GM21515 (cell line): ENCODE measurements around the gene HERPUD1.
A peak's percentile ranks its signal among the peaks of the same experiment; 100 is the strongest.
"Not testable (repeated sequence)": the region's sequence is repeated elsewhere in the genome, so short reads cannot be mapped to it uniquely, and the experiment has no call there.

Source experiments
- ATAC-seq: cut with Tn5 transposase; IDR thresholded peaks from one replicate; pipeline ENCODE4 v1.9.1; 2021; ENCODE audit not compliant: unreplicated experiment

Gene HERPUD1

DNA sequence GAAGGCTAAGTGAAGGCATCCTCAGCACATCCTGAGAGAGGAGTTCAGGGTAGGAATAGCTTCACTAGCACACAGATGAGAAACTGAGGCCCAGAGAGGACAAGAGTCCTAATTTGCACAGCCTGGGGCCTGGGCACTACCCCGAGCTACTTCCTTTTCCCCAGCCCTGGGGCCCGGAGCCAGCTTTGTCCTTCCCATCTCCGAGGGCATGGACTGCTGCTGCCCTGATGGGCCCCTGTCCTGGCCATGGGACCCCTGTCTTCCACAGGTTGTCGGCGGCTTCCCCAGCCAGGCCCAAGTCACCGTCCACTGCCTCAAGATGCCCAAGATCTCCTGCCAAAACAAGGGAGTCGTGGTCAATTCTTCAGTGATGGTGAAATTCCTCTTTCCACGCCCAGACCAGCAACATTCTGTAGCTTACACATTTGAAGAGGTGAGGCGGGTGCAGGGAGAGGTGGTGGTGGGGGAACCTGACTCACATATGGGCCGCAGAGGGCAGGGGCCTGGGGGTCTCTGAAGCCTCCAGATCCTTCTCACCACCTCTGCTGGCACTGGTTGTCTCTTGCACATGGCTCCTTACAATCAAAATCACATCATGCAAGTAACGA, 46.0 kb downstream of the HERPUD1 start:
- ATAC-seq = no peak

DNA sequence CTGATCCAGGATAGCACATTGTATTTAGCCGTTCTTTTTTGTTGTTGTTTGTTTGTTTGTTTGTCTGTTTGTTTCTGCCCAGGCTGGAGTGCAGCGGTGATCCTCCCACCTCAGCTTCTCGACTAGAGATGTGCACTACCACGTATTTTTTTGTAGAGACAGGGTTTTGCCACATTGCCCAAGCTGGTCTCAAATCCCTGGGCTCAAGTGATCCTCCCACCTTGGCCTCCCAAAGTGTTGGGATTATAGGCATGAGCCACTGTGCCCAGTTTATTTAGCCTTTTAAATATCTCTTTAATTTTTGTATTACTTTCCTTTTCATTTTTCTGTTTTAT, 48.2 kb downstream of the HERPUD1 start:
- no peak for ATAC-seq

- no peak for ATAC-seq
Measured at GRCh38 chr16:56980792-56981724, 49.1 kb downstream of the HERPUD1 start.

GRCh38 chr16:56981729-56982271, 49.9 kb downstream of the HERPUD1 start:
- ATAC-seq = no peak

DNA sequence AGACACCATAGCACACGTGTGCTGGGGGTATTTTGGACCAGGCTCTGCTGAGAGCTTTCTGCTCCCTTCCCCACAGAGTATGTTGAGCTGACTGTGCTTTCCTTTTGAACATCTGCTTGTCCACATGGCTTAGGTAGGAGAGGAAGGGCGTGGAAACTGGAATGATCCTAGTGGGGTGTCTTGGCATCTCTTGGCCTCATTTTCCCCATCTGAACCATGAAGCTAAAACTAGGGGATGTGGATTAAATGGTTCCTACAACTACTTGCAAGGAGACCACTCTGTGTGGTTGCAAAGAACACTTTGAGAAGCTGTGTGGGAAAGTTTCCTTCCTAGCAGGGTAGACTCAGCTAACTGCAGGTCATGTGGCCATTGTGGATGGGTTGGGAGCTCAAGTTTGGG, 50.8 kb downstream of the HERPUD1 start:
- ATAC-seq = no peak

GRCh38 chr16:56983211-56983751, 51.3 kb downstream of the HERPUD1 start:
- no peak for ATAC-seq

DNA sequence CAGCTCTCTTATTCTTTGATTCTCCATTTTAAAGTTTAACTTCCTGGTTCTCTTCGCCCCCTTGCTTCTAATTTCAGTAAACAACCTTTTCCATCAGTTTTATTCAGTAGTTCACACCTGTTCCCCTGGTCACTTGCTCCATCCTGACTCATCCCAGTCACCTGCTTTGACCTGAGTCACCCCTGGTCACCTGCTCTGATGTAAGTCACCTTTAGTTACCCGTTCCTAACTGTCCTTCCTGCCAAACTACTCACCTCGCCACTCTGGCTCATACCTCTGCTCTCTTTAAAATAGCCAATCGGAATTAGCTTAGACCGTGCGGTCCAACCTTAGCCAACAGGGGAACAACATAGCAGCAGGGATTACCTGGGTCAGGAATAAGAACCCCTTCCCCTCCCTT, 52.7 kb downstream of the HERPUD1 start:
- ATAC-seq = no peak

- no peak for ATAC-seq
Measured at GRCh38 chr16:56985288-56985961, 53.5 kb downstream of the HERPUD1 start.

GRCh38 chr16:56985962-56986360, 54.0 kb downstream of the HERPUD1 start:
- no peak for ATAC-seq

DNA sequence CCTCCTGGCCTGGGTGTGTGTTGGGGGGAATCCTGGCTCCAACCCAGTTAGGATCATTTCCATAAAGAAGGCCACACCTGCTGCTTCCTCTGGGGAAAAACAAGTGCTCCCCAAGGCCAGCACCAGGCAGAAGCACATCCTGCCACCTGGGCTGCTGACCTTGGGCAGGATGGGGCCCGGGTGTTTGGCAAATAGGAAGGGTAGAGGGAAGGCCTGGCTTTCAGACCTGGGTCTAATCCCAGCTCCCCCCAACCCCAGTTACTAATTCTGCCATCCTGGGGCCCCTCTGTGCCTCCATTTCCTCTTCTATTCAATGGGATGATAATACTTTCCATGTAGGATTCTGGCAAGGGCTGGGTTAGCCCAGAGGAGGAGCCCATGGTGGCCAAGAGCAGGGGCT, 54.4 kb downstream of the HERPUD1 start:
- no peak for ATAC-seq

GRCh38 chr16:56986908-56987307, 55.0 kb downstream of the HERPUD1 start:
- not testable (repeated sequence) for ATAC-seq

GRCh38 chr16:56987692-56988091, 55.8 kb downstream of the HERPUD1 start:
- no peak for ATAC-seq

DNA sequence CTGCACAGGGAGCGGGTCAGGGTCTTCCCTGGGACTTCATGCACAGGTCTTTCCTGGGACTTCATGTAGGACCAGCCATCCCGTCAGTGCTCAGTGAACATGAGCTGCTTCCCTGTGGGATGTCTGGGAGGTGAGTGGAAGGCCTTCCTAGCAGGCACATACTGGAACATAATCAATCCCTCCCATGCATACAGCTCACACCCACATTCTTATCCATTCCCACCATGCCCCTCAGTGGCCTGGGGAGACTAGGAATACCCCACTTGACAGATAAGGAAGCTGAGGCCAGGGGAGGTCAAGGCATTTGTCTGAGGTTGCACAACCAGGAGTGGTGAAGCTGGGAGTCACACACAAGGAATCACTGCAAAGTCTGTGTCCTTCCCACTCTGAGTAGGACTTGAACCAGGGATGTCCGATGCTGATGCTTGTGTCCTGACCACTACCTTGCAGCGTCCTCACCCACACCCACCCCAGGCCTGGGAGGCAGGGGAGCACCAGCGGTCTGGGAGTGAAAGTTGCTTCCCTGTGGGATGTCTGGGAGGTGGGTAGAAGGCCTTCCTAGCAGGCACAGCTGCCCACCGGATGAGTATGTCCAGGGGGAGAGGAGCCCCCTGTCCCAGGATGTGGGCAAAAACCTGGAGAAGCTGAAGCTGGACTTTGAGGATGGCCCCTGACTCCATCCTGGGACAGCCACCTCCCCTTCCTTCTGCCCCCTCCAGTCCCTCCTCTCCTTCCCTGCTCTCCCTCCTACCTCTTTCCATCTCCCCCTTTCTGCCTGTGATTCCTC, 56.4 kb downstream of the HERPUD1 start:
- ATAC-seq = no peak

- peak; percentile 56 for ATAC-seq
Measured at GRCh38 chr16:56988948-56989945, 57.3 kb downstream of the HERPUD1 start, which contains the start of gene NLRC5. Gene NLRC5, plus strand, starts transcription at chr16:56989557. Its CDS starts 31,156 bp downstream, at chr16:57020713.

GRCh38 chr16:56989988-56990387, 58.0 kb downstream of the HERPUD1 start:
- ATAC-seq = no peak

DNA sequence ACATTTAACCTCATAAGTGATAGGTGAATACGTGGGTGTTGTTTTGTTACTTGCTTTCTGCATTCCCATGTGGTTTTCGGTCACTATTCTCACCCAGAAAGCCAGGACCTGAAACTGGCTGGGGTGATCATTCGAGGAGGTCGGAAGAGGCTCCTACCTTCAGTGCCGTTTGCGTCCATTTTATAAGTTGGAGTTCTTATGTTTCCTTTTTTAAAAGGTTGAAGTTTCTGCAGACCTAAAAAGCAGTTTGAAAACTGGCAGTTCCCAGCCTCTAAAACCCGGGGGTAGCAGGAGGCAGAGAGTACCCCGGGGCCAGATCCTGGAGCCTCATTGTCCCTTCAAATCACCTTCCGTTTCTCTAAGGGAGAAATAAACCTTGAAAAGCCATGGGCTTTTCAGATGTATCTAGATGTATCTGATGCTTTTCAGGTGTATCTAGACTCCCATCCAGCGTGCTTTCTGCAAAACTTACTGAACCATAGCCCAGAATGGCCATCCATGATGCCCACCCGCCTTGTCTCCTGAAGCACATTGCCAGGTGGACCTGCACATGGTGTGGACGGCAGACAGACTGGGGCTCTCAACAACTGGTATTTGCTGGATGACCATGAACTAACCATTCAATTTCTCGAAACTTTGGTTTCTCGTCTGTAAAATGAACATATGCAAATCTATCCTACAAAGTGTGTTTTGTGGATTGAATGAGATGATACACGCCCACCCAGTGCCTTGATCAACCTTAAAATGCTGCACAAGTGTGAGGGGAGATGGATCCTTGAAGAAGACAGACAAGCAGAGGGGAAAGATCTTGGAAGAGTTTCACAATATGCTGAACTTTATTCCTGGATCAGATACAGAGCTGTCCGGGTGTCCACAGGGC, 58.7 kb downstream of the HERPUD1 start:
- ATAC-seq = no peak

- ATAC-seq = not testable (repeated sequence)
Measured at GRCh38 chr16:56992431-56992830, 60.5 kb downstream of the HERPUD1 start.

GRCh38 chr16:56993204-56993603, 61.3 kb downstream of the HERPUD1 start:
- ATAC-seq = no peak
